ENCODE results near the gene FMC1.

GRCh38 chr7:139328375-139328774 lies 12.8 kb upstream of the FMC1 start:
- TF ChIP-seq GATA3 (IDR thresholded peaks at IDR 0.05; ENCODE audit: low read depth, low read length): no peak
- TF ChIP-seq GATA2 (IDR thresholded peaks at IDR 0.05; ENCODE audit: low read depth, low read length): no peak

Measured in SH-SY5Y (cell line).